ENCODE data around the gene CANX. TPM values are rescaled to one million over a fixed set of nuclear protein-coding genes. Genes with fewer than 3 reads are reported as not detected.

Gene CANX
- polyA plus RNA-seq, 1 experiment, result 502 TPM

GRCh38 chr5:179766021-179766725 is 67.4 kb downstream of the CANX start:
- TF ChIP-seq CTCF (IDR thresholded peaks at IDR 0.05; ENCODE audit: insufficient read depth, low read depth, low read length), result no peak
- CTCF ChIA-PET, result interaction anchor here (1.2 to 2.2 kb wide), 4 partner anchors 9 to 27 kb away, joined by 3 to 5 read pairs (median 4); no protein-coding TSS in a partner anchor
- Histone ChIP-seq H3K27me3 (ENCODE audit: control insufficient read depth, insufficient read depth, low read length) (no peaks in the 10 kb centered on the region), H3K4me3 (ENCODE audit: low read depth, low read length) (no peak overlapping the region), H3K36me3 (ENCODE audit: control insufficient read depth, insufficient read depth, low read length) (peaks cover 15% of the 10 kb centered on the region)
- DNase-seq (ENCODE audit: low read depth), result no peak
- POLR2A ChIA-PET, result no interaction called here

- no peak overlapping the region for H3K4me3 ChIP-seq (ENCODE audit: low read depth, low read length)
- no peaks in the 10 kb centered on the region for H3K27me3 ChIP-seq (ENCODE audit: control insufficient read depth, insufficient read depth, low read length)
- ChIA-PET CTCF (interaction anchor here (1.2 to 2.2 kb wide), 5 partner anchors 8 to 29 kb away, joined by 3 to 5 read pairs (median 4); no protein-coding TSS in a partner anchor), POLR2A (no interaction called here)
- peaks cover 16% of the 10 kb centered on the region for H3K36me3 ChIP-seq (ENCODE audit: control insufficient read depth, insufficient read depth, low read length)
- TF ChIP-seq CTCF (IDR thresholded peaks at IDR 0.05; ENCODE audit: insufficient read depth, low read depth, low read length), result no peak
- DNase-seq (ENCODE audit: low read depth), result no peak
Measured at GRCh38 chr5:179766726-179767455, 68.1 kb downstream of the CANX start.

GRCh38 chr5:179767496-179768100 is 68.8 kb downstream of the CANX start:
- peaks cover 16% of the 10 kb centered on the region for H3K36me3 ChIP-seq (ENCODE audit: control insufficient read depth, insufficient read depth, low read length)
- H3K27me3 ChIP-seq (ENCODE audit: control insufficient read depth, insufficient read depth, low read length), result no peaks in the 10 kb centered on the region
- ChIA-PET POLR2A (no interaction called here), CTCF (interaction anchor here (1.1 to 2.2 kb wide), 5 partner anchors 7 to 28 kb away, joined by 3 to 5 read pairs (median 4); no protein-coding TSS in a partner anchor)
- no peak for DNase-seq (ENCODE audit: low read depth)
- H3K4me3 ChIP-seq (ENCODE audit: low read depth, low read length), result no peak overlapping the region
- no peak for TF ChIP-seq CTCF (IDR thresholded peaks at IDR 0.05; ENCODE audit: insufficient read depth, low read depth, low read length)

- no peak overlapping the region for H3K4me3 ChIP-seq (ENCODE audit: low read depth, low read length)
- H3K36me3 ChIP-seq (ENCODE audit: control insufficient read depth, insufficient read depth, low read length), result peaks cover 18% of the 10 kb centered on the region
- H3K27me3 ChIP-seq (ENCODE audit: control insufficient read depth, insufficient read depth, low read length), result no peaks in the 10 kb centered on the region
- ChIA-PET POLR2A (no interaction called here), CTCF (interaction anchor here (0.8 to 2.1 kb wide), 3 partner anchors 10 to 27 kb away, joined by 4 to 5 read pairs (median 4); no protein-coding TSS in a partner anchor)
- DNase-seq (ENCODE audit: low read depth), result no peak
- TF ChIP-seq CTCF (IDR thresholded peaks at IDR 0.05; ENCODE audit: insufficient read depth, low read depth, low read length), result no peak
Measured at GRCh38 chr5:179768326-179769085, 69.7 kb downstream of the CANX start.

Measured in BJ (cell line).